ENCODE measurements around the gene CWC15.
"Not testable (repeated sequence)": the region's sequence is repeated elsewhere in the genome, so short reads cannot be mapped to it uniquely, and the experiment has no call there.

The CWC15 gene

GRCh38 chr11:94948070-94948617, 25.2 kb downstream of the CWC15 start:
- no peak for DNase-seq

DNA sequence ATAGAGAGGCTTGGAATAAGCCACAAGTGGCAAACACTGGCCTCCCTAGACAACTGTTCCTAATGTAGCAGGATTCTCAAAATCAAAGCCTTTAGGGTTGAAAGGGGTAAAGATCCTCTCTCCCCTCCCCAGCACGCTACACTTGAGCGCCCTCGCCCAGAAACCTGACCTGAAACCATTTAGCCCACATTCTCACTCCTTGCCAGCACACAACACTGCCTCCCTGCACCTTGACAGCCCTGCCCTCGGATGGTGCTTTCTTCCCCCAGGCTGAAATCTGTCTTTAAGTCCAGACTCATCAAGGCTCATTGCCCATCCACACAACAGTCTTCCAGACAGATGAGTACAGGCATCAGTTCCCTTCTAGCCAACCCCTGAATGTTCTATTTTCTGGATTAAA, 26.5 kb downstream of the CWC15 start:
- no peak for DNase-seq

GRCh38 chr11:94941131-94941530, 32.2 kb downstream of the CWC15 start:
- DNase-seq: no peak

DNA sequence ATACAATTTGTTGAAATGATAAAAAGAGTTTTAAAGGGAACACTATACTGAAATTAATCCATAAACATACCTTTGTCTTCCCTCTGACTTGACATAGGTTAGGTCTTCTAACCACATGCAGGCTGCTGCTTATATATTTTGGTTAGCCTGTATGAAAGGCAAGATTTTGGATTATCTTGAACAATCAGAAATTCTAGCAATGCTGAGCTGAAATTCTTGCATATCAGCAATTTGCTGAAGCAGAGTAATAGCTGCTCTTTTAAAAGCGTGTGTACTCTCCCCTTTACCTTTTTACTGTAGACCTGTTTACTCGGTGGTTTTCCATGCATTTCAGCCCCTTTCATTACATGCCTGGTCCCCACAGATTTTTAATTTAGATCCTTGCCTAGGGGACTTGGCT, 34.0 kb downstream of the CWC15 start:
- DNase-seq: no peak

DNA sequence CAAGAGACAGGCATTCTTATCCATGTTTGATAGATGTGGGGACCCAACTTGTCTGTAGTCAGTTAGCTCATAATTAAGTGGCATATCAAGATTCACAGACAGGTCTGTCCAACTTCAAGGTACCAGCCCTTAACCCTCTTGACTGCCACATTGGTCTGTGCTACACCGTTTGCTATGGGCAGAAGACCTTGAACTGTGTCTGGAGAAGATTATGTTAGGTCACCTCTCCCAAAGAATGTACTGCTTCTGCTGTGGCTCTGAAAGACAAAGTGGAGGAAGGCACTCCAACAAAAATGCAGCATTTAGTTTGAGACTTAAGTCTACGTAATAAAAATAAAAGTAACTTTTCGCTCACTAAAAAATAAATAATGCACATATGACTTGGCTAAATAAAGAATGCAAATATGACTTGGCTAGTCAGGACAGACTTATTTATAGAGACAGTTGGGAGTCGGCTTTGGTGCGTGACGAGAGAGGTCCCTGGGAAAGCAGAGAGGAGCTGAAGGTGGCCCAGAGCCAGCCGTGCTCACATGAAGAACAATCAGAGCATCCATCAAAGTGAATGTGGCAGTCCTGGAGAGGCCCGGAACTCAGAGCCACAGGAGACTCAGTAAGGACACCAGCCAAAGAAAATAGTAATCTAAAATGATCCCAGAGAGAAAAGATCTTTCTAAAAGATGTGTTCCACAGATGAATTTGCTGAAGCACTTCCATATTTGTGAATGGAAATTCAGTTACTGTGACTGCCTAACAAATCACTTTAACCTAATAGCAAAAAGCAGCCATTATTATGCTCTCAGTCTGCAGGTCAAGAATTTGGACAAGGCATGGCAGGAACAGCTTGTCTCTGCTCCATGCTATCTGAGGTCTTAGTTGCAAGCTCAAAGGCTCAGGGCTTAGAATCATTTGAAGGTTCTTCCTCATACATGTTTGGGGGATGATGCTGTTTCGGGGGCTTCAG, 35.0 kb downstream of the CWC15 start:
- peak; percentile 12 for DNase-seq

DNA sequence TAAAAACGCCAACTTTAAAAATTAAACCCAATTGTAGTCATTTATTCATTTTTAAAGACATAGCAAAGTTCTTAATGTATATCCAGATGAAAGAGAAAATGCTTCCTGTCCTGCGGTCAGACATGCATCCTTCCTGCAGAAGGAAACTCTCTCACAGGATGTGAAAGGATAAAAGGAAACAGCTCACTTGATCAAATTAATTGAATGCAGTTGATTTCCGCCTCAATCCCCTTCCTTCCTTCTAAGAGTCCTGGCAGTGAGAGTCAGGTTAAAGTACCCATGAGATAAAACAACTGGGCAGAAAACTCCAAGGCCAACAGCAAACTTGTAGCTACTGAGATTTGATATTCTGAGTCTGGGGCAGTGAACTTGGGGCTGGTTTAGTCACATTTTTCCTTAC, 38.5 kb downstream of the CWC15 start:
- no peak for DNase-seq

DNA sequence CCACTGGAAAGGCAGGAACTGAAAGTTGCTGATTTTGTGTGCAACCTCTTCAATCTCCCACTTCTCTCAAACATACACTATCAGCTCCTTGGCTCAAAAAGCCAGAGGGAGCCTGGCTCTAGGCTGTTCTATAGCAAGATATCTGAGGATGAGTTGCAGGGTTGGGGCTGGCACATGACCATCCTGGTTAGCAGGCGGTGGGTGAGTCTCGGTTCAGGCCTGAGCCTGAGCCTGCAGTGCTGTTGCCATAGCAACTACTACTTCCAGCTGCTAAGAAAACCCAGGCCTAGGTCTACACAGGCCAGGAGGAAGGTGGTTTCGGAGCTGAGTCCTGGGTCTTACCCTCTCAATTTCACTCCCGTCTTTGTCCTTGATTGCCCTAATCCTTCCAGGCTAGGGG, 39.0 kb downstream of the CWC15 start:
- DNase-seq: no peak

- no peak for DNase-seq
Observed at GRCh38 chr11:94933223-94934130, 39.9 kb downstream of the CWC15 start.

DNA sequence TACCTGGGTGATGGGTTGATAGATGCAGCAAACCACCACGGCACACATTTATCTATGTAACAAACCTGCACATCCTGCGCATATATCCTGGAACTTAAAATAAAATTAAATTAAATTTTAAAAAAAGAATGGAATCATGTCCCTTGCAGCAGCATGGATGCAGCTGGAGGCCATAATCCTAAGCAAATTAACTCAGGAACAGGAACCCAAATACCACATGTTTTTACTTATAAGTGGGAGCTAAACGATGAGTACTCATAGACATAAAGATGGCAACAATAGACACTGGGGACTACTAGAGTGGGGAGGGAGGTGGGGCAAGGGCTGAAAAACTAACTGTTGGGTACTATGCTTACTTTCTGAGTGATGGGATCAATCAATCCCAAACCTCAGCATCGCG, 40.9 kb downstream of the CWC15 start:
- no peak for DNase-seq

GRCh38 chr11:94932072-94932471, 41.3 kb downstream of the CWC15 start:
- not testable (repeated sequence) for DNase-seq

- no peak for DNase-seq
Observed at GRCh38 chr11:94928117-94928990, 45.0 kb downstream of the CWC15 start.

- no peak for DNase-seq
Observed at GRCh38 chr11:94926698-94927237, 46.6 kb downstream of the CWC15 start.

DNA sequence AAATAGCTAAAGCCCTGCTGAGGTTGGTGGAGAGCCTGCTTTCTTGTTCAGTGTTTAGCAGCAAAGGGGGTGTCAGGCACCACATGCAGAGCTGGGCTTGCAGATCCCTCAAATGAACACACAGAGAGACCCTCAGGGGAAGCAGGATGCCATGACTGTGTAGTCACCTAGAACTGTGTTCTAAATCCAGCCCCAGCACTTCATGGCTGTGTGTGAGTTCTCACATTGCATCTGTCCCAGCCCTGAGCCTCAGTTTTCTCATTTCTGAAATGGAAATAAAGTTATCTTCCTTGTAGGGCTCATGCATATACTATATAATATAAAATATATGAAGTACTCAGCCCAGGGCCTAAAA, 47.1 kb downstream of the CWC15 start:
- DNase-seq: no peak

- DNase-seq: no peak
Observed at GRCh38 chr11:94925422-94926270, 47.7 kb downstream of the CWC15 start.

DNA sequence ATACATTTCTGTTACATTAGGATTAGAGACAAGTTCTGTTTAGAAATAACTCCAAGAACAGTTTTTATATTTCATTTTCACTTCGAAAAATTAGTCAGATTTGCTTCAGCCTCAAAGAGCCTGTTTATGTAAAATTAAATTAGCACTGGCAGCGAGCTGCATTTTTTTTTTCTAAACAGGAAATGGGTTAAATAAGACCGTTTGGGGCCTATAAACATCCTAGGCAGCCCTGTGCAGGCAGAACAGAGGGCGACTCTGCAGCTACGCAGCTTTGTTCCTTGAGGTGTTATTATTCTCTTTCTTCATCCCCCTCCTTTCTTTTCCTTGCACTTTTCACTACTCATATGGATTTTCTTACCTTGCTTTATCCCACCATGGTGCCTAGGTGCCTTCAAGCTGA, 48.7 kb downstream of the CWC15 start:
- no peak for DNase-seq

DNA sequence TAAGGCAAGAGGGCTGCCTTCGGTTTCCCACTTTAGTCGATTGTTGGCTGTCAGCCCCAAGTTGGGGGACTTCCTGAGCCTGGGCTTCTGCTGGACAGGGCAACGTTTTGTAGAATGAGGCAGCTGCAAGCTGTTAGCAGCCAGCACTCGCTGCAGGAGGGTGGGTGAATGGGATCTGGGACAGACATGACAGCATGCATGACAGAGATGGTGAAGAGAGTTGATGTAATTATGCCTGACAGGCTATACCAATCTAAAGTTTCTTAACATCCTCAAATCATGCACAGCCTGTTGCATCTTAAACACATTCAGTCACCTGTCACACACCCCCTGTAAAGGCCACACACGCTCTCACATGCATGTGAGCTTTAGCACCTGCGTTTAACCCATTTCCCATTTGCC, 49.2 kb downstream of the CWC15 start:
- DNase-seq: no peak

- no peak for DNase-seq
Observed at GRCh38 chr11:94923004-94923334, 50.4 kb downstream of the CWC15 start.

- DNase-seq: no peak
Observed at GRCh38 chr11:94922321-94923003, 50.9 kb downstream of the CWC15 start.

GRCh38 chr11:94920311-94920710, 53.0 kb downstream of the CWC15 start:
- DNase-seq: no peak

GRCh38 chr11:94913718-94914394, 59.5 kb downstream of the CWC15 start:
- DNase-seq: not testable (repeated sequence)

All from NCI-H187 treated with DMSO at 0.1 percent for 48 hours (cell line).